SK-MEL-5 (cell line): Measurements from ENCODE around the gene GAGE10. TPM values are rescaled to one million over a fixed set of nuclear protein-coding genes. Genes with fewer than 3 reads are reported as not detected.
"Not testable (repeated sequence)": the region's sequence is repeated elsewhere in the genome, so short reads cannot be mapped to it uniquely, and the experiment has no call there.

Source experiments
- DNase-seq: peaks from one replicate; pipeline ENCODE4 v3.0.0-alpha.2; 2016; ENCODE audit warnings: low read depth, low spot score
- in situ Hi-C: cut with HindIII; loops from 2 replicates; pipeline ENCODE4 v1.10.0; 2016; ENCODE audit warnings: low sequenced_read_pairs, high pct_unique_total_duplicates, low pct_unique_long_range_greater_than_20kb
- total RNA-seq: library from RNA; depleted of rRNA; stranded (reverse); fragments of >200 nt; shearing (Covaris generic); gene quantifications from 2 replicates; pipeline ENCODE4 v1.2.3, GENCODE V29; 2014

The GAGE10 gene
- total RNA-seq, 1 experiment from 2014 or later, result not detected

DNA sequence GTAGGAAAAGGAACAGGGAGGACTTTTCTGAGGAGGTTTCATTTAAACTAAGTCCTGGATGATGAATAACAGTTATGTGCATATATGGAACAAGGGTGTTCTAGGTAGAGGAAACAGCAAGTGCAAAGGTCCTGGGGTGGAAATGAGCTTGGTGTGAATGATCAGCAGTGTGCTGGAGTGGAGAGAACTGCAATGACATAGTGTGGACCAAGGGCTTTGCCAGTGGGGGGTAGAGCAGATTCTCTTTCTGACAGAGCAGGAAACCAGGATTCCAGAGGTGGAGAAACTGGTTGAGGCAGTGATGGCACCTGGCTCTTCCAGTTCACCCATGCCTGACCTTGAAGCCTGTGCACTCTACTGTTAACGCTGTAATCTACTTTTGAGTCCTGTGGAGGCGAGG is 32.1 kb upstream of the GAGE10 start:
- in situ Hi-C loops, result no loop called here
- no peak for DNase-seq

GRCh38 chrX:49272421-49272820 is 31.0 kb upstream of the GAGE10 start:
- in situ Hi-C loops, result no loop called here
- DNase-seq, result no peak

DNA sequence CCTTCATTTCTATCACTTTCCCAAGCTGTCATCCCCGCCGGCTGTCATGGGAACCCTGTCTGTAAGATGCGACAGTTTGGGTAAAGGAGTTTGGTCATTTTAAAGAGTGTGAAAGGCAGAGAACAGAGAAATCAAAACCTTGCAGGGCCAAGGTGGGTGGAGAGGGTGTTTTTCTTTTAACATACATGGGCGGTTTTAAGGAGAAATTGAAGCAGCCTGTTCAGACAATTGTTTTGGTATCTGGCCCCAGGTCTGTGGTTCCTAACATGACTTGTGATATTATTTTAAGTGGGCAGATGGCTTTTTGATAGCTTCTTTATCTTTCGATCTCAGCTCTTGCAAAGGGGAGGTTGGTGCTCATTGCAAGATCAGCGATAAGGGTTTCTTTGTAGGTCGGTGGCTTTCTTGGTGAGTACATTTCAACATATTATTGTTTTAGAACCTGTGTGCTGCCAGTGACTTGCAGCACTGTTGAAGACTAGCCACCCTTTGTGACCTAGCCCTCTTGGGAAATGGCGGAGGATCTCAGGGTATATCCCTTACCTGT is 30.2 kb upstream of the GAGE10 start:
- no peak for DNase-seq
- in situ Hi-C loops, result no loop called here

DNA sequence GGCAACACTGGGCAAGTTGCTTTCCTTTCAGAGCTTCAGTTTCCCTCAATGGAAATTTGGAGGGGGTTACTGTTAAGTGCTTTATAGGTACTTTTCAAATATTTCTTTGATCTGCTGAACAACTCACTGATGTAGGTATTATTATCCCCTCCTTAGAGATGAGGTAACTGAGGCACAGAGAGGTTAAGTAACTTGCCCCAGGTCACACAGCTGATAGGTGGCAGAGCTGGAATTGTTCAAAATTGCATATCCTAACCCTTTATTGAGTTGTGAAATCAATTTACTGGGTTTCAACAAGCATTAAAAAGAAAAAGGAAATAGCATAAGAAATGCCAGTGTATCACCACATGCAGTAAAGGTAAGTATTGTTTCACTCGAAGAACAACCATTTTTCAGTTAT is 27.2 kb upstream of the GAGE10 start:
- no peak for DNase-seq
- in situ Hi-C loops, result no loop called here

- in situ Hi-C loops, result no loop called here
- DNase-seq, result no peak
These were observed 26.5 kb upstream of the GAGE10 start for GRCh38 chrX:49276671-49277534.

DNA sequence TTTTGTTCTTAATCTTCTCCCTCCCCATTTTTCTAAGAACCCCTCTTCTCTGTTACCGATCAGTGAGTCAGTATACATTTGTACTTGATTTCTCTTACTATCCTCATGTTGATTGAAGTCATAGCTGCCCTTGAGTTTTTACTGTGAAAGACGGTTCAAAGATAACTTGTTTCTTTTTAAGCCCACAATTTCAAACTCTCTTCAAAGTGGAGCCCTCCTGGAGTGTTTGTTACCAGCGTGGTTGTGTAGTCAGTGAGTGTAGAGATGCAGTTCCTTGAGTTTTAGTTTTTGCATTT is 26.0 kb upstream of the GAGE10 start:
- DNase-seq, result no peak
- in situ Hi-C loops, result no loop called here

DNA sequence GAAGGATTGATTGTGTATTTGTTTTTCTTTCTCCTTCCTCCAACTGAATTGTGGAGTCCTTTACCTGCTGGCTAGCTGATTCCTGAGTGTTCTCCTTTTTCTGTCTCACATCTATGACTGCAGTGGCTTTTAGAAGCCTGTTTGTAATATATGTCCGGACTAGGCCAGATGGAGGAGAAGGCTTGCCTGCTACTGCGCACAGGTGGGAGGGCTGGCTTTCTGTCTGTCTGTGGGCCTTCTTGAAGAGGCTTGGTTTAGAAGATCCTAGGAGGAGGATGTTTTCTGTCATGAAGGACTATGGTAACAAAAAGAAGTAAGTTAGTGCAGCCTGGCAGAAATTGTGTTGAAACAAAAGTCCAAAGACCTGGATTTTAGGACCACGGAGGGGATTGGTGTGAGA is 25.4 kb upstream of the GAGE10 start:
- in situ Hi-C loops, result no loop called here
- DNase-seq, result no peak

- peak; percentile 59 for DNase-seq
- in situ Hi-C loops, result no loop called here
These were observed 20.8 kb upstream of the GAGE10 start for GRCh38 chrX:49282647-49283011.

DNA sequence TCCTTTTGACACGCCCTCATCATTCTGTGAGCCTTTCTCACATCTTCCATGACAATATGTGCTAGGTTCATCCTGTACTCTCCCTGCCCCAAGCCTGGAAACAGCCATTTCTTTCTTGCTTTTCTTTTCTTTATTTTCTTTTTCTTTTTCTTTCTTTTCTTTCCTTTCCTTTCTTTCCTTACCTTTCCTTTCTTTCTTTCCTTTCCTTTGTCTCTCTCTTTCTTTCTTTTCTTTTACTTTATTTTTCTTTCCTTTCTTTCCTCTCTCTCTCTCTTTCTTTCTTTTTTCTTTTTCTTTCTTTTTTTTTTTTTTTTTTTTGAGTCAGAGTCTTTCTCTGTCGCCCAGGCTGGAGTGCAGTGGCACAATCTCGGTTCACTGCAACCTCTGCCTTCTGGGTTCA is 19.2 kb upstream of the GAGE10 start:
- DNase-seq, result no peak
- in situ Hi-C loops, result no loop called here

- DNase-seq, result no peak
- in situ Hi-C loops, result no loop called here
These were observed 17.3 kb upstream of the GAGE10 start for GRCh38 chrX:49286136-49286535.

- DNase-seq, result no peak
- in situ Hi-C loops, result no loop called here
These were observed 16.9 kb upstream of the GAGE10 start for GRCh38 chrX:49286581-49286980.

DNA sequence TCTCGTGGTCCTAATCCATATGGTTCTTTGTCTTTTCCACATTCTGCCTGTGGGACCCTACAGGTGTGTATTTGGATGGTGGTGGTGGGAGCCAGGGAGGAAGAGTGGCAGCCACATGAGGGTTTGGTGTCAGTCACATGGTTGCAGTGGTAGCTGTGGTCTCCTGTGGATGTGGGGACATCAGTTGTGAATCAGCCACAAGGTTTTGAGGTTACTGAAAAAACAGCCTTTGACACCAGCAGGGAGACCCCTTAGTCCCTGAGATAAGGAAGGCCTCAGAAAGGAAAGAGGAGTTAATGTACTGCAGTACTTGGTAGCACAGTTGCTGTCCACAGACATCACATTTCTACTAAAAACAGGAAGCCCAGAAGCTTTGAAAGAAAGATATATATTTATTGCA is 15.8 kb upstream of the GAGE10 start:
- in situ Hi-C loops, result no loop called here

GRCh38 chrX:49290215-49290614 is 13.2 kb upstream of the GAGE10 start:
- no peak for DNase-seq
- in situ Hi-C loops, result no loop called here

More for the DNA sequence above, 15.8 kb upstream of the GAGE10 start:
- DNase-seq, result no peak

DNA sequence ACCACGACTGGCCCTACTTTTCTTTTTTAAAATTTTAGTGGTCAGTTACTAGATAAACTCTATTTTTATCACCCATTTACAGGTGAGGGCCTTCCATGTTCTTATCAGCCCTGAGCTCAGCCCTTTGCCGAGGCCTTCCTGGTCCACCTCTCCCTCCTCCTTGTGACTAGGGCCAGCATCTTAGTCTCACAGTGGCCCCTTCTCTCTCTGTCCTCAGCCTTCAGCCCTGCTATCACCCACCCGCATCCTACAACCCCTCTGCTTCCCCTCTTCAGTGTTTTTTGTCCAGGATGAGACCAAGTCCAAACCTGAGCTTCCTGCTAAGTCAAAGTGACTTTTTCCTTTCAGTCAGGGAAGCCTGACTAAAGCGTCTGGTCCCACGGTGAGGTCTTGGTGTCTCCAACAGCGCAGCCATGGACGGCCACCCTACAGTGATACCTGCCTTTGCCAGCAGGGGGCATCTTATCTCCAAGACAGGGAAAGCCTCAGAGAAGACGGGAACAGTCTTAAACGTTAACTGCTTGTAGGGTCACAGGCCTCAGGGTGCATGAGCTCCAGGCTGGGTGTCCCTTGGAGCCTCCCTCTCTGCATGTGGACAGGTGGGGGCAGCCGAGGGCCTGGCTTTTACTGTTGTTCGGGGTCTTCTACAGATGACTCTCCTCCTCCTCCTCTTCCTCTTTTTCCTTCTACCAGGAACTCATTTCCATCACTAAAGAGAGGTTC is 11.7 kb upstream of the GAGE10 start:
- peak; percentile 89 for DNase-seq
- in situ Hi-C loops, result no loop called here

GRCh38 chrX:49292400-49293362 is 10.8 kb upstream of the GAGE10 start:
- DNase-seq, result no peak
- in situ Hi-C loops, result no loop called here

DNA sequence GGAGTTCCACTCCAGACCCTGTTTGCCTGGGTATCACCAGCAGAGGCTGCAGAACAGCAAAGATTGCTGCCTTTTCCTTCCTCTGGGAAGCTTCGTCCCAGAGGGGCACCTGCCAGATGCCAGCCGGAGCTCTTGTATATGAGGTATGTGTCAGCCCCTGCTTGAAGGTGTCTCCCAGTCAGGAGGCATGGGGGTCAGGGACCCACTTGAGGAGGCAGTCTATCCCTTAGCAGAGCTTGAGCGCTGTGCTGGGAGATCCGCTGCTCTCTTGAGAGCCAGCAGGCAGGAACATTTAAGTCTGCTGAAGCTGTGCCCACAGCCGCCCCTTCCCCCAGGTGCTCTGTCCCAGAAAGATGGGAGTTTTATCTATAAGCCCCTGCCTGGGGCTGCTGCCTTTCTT is 4.2 kb upstream of the GAGE10 start:
- DNase-seq, in situ Hi-C loops: not testable (repeated sequence)

- no peak for DNase-seq
- in situ Hi-C loops, result no loop called here
These were observed 2.7 kb upstream of the GAGE10 start for GRCh38 chrX:49300703-49301102.

- DNase-seq, in situ Hi-C loops: not testable (repeated sequence)
These were observed 4.3 kb downstream of the GAGE10 start for GRCh38 chrX:49307775-49308174.
